Glomerular visceral epithelial cell (primary cell): Measurements from ENCODE around the gene MMP8.

Experiments used
- DNase-seq: peaks from one replicate; pipeline ENCODE4 v3.0.0-alpha.2; 2016; ENCODE audit errors: extremely low spot score

The MMP8 gene

DNA sequence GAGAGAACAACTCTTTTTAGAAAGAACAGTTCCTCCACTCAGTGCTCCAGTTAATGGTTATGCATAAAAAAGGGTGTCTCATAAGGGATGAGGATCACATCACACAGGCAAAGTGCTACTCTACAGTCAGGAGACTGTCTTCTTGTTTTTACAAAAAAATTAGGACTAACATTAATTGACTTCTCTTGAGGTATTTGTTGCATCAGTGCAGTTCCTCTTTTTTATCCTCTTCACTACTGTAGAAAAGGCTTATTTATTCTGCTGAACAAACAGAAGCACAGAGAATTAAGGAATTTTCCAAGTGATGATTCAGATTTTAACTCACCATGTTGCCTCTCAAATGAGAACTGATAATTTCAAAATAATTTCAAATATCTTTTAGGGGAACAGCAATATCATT, 1.9 kb downstream of the MMP8 start:
- DNase-seq: no peak

DNA sequence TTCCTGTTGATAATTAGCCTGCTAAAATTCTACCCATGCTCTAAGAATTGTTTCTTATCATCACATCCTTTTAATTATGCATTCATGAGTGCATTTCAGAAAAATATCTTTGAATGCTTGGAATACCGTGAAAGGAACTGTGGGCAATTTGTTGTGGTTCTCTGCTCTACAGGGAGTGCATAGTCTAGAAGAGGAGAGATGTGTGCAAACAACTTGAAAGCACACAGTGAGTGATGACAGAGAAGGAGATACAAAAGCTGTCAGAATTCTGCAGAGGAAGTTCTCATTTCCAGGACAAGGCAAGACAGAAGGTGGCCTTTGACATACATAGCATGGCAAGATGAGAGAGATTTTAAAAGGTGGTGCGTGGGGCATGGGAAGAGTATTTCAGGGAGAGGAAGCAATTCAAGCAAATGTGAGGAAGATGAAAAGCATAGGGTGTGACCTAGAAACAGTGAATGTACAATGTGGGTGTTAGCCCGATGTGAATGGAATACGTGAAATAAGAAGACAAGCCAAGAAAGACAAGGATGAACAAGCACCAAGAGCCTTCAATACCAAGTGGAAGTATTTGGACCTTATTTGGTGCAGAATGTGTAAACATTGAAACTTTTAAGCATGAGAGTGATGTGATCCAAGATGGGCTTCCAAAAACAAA, 5.0 kb downstream of the MMP8 start:
- no peak for DNase-seq

DNA sequence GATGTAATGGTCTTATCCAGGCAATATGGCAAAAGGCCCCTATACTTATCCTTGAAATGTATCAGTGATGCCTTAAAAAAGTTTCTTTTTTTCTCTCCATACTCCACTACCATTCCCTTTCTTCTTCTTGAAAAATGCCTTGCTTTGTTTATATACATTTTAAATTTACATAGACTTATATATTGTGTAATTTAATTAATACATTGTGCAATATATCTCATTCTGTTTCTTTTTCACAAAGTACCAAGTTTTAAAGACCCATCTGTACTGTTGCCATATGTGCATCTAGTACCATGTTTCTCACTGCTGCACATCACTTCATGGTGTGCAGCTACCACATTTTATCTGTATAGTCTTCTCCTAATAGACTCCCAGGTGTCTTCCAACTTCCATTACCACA, 7.5 kb downstream of the MMP8 start:
- DNase-seq: no peak

DNA sequence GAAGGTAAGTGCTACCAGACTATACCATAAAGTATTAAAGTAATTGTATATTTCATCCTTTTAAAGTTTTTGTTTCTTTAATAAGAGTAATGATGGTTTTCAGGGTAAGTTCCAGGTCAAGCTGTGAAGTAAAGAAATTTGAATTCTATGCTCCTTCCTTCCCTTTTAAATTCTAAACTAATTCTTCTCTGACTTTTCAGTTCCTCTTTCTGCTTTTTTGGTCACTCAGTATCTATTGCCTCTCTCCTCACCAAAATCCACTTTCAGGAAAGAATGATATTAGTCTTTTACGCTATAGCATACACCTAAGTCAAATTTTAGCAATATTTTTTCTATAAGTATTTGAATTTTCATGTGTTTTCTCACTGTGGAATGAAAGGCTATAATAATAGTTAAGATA, 8.2 kb downstream of the MMP8 start:
- no peak for DNase-seq

DNA sequence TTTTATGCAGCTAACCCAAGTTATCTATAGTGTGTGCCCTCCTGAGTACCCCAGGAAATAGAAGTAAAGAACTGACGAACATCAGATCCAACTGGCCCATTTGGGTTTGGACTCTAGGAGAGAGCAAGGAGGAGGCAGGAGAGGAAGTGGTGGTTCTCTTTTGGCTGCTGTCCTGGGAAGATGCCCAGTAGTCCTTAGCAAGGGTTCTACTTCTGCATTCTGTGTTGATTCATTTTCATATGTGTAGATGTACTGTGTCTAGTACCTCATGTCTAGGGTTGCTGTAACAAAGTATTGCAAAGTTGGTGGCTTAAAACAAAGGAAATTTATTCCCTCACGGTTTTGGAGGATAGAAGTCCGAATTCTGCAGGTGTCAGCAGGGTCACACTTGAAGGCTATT, 12.6 kb downstream of the MMP8 start:
- DNase-seq: no peak

DNA sequence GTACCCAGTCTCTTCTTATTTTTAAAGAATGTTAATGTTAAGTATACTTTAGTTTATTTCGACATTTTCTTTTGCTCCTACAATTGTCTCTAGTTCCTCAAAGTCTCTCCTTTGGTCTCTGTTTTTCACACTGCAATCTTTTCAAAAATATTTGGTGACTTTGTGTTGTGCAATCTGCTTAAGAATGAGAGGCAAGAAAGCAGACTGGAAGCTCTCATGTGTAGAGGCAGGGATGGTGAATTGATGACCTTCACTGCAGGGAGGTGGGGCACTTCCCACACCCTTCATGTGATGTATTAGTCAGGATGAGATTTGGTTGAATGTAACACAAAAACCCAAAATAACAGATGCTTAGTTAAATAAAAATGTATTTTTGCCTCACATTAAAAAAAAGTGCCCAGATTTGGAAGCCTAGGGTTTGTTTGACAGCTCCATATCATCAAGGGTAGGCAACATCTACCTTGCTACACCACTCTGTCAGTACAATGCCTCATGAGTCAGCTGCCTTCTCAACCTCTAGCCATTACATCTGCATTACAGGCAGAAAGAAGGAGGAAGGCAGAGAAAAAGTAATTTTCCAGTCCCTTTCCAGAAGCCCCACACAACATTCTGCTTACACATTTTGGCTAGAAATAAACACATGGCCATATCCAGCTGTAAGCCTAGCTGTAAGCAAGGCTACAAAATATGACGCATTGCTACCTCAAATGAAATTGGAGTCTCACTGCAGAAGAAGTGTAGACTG, 15.4 kb downstream of the MMP8 start:
- DNase-seq: no peak

DNA sequence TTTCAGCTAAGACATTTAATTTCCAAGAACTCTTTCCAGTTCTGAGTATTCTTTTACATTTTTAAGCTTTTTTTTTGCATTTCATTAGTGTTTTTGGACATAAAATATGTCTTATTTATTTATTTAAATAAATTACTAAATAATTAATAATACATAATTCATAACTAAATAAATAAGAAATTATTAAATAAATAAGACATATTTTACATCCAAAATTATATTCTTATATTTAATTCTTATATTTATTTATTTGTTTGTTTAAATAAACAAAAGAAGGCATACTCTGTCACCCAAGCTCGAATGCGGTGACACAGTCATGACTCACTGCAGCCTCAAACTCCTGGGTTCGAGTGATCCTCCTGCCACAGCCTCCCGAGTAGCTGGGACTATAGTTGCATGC, 16.1 kb downstream of the MMP8 start:
- DNase-seq: no peak

DNA sequence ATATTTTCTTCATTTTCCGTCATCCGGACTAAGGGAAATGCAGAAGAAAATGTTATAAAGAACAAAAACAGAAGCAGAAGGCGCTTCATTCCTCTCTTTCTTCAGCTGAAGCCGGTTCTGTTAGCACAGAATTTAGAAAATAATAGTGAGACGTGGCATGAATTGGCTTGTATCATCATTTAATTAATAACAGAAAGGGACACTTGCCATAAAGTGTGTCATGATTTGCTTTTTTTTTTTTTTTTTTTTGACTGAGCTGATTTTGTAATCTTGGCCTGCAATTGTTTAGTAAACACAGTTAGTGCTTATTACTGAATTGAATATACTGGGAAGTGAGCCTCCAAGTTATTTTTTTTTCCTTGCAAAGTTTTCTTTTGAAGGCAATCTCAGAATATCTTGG, 19.1 kb downstream of the MMP8 start, which contains the start of gene MMP27:
TSS of gene MMP27 (minus strand) at position 144 of the 400 bp plus-strand sequence. CDS start at position 89, 55 bp downstream.
- no peak for DNase-seq

DNA sequence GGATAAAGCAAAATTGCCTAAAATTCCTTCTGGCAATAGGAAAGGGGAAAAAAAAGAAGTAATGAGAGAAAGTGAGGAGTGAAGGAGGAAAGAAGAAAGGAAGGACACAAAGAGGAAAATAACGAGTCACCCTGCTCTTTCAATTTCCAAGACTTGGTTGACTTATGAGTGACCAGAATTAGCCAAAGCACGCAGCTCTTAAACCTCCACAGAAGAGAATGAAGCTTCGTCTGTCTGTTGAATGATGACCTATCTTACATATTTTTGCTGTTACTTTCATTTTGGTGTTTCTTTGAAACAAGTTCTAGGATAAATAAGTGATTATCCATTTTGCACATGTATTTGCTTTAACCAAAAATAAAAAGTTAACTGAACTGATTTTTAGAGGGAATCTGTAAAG, 19.9 kb downstream of the MMP8 start:
- no peak for DNase-seq

DNA sequence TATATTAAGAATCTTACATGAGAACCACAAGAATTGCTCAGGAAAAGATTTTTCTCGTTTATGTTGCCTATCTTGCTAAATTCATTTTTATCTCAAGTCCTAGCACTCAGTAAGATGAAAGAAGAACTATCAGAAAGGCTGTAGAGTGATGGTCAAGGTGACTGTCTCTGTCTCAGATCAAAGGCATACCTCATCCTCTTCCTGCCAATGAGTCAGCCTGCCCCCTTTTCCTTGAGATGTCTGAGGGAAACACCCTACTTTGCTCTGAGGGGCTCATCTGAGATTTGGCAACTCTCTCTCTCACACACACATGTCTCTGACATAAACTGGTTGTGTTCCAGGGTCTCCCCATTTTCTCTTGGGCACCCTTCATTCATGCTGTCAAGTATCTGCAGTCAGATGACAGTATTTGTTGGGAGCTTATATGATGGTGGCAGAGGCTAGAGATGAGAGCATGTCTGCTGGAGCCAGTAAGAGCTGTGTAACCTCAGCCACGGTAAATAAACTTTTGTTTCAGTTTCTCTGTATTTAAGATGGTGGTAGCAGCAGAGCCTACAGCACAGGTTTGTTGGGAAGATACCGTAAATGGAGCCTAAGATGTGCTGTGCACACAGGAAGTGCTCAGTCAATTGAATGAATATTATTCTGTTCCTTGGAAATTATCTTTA, 20.8 kb downstream of the MMP8 start:
- no peak for DNase-seq

DNA sequence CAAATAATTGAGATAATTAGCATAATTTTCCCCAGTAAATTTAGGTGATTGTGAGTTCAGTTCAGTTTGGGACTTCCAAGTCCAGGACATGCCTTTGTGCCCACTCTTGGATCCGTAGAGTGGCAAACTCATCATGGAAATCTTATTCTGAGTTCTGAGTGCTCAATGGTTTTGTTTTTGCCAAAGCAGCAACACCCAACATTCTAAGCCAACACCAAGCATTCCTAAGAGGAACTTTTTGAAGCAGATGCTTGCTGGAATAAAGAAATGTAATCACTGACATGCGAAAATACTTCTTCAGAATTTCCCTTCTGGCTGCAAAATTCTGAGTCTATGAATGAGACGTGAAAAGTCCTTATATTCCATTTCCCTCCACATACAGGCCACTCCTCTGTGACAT, 29.6 kb downstream of the MMP8 start:
- DNase-seq: no peak

DNA sequence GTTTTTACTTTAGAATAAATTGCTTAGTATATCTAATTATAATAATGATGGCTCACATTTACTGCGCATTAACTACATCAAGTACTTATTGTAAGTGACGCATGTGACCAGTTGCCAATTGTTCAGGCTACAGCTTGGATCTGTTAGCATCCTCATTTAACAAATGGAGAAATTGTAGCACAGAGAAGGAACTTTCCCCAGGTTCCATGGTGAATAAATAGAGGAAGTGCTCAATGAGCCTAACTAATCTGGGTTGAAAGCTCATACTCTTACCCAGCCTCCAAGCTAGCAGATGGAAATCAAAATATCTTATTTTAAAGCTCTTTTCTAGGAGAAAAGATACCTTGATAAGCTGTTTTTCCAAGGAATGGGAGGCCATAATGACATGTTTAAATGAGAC, 39.0 kb downstream of the MMP8 start:
- no peak for DNase-seq

DNA sequence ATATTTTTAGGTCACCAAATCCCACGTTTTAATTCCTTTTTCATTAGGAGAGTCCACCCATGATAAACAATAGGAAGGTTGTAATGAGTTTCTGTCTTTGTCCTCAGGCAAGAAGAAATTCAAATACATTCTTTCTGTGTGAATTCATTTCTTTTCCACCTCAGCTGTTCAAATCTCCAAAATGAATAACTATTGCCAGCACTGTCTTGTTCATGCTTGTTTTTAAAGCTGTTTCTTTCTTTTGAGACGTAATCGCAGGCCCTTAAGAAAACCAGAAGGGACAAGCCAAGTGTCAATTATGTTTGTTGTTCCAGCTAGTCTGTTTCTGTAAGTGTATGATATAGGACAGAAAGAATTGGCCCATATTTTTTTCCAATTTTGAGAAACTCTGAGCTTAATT, 39.4 kb downstream of the MMP8 start:
- no peak for DNase-seq

DNA sequence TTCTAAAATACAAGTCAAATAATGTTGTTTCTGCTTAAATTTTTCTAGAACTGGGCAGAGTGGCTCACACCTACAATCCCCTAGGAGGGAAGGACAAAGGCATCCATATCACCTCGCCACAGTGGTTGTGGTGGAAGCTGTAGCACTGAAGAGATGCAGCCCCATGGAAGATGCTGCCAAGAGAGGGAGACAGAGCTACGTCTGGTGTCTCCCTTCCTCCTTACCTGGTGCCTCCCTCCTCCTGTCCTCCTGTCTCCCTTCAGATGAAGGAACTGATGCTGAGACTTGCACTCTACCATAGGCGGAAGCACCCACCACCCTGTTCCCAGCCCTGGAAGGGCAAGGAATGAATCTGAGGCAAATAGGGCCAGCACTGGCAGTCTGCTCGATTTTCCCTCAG, 41.5 kb downstream of the MMP8 start:
- DNase-seq: no peak

DNA sequence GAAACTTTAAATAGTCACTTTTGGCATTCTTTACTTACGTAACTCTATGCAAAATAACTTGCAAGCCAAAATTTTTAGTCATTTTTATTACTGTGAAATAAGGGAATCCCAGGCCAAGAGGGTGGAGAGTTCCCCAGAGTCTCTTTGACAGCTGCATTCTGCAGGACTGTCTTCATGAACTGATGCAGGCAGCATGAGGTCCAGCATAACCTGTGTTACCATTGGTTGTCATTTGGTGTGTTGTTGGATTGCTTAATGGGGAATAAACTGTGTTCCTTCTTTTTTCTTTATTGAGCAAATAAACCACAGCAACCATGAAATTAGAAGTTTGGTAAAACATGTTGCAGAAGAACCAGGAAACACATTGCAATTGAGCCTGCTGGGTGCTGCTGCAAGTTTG, 43.8 kb downstream of the MMP8 start:
- no peak for DNase-seq

DNA sequence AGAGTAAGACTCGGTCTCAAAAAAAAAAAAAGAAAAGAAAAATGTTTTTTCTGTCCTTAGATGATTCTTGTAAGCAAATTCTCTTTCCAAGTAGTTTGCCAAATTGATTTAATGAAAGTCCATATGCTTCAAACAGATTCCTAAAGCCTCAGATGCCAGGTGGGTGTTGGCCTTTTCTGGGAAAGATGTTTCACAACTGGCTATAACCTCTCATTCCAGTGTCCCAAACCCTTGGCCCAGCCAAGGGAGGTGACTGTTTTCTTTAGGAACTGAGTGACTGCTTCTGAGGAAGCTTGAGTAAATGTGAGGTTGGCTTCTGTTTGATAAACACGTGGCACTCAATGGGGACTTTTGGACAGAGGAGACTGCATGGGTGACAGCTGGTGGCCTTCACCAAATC, 46.7 kb downstream of the MMP8 start:
- no peak for DNase-seq

DNA sequence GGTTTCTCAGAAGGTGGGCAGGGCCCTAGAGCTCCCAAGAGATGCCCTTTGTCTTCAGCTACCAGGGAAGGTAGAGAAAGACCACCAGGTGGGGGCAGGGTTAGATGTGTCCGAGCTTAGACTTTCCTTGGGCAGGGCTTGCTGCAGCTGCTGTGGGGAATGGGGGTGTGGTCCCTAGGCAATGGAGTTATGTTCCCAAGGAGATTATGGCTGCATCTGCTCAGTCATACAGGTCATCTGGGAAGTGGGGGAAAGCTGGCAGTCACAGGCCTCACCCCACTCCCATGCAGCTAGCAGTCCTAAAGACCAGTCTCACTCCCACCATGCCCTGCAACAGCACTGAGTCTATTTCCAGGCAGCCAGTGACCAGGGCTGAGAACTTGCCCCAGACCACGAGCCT, 48.7 kb downstream of the MMP8 start:
- DNase-seq: no peak

DNA sequence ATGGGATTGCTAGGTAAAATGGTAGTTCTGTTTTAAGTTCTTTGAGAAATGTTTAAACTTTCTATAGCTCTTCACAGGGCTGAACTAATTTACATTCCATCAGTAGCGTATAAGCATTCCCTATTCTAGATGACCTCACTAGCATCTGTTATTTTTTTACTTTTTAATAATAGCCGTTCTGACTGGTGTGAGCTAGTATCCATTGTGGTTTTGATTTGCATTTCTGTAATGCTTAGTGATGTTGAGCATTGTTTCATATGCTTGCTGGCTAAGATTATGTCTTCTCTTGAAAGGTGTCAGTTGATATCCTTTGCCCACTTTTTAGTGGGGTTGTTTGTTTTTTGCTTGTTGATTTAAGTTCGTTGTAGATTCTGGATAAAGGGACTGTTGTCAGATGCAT, 55.1 kb downstream of the MMP8 start:
- DNase-seq: no peak

DNA sequence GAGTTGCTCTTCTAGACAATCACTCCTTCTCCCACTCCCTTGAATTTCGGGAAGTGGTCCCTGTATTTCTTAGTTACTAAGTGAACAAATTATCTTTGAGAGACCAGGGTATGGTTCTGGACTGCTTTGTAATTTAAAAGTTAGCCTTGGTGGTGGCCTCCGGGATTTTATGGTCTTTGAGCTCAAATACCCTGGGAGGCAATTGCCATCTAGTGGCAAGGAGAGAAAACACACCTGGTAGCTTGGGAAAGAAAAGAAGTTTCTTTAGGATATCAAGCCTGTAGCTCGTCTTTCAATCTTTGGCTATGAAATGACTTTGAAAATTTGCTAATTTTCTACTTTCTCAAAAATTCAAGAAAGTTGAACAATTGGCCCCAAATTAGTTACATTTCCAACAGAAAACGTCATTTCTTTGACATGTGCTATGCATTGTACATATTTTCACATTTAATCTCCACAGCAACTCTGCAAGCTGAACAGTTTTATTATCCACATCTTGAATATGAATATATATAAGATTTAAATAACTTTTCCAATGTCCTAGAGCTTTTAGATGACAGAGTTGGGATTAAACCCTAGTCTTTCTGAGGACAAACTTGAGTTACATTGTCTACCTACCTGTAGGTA, 58.3 kb downstream of the MMP8 start:
- peak; percentile 46 for DNase-seq

DNA sequence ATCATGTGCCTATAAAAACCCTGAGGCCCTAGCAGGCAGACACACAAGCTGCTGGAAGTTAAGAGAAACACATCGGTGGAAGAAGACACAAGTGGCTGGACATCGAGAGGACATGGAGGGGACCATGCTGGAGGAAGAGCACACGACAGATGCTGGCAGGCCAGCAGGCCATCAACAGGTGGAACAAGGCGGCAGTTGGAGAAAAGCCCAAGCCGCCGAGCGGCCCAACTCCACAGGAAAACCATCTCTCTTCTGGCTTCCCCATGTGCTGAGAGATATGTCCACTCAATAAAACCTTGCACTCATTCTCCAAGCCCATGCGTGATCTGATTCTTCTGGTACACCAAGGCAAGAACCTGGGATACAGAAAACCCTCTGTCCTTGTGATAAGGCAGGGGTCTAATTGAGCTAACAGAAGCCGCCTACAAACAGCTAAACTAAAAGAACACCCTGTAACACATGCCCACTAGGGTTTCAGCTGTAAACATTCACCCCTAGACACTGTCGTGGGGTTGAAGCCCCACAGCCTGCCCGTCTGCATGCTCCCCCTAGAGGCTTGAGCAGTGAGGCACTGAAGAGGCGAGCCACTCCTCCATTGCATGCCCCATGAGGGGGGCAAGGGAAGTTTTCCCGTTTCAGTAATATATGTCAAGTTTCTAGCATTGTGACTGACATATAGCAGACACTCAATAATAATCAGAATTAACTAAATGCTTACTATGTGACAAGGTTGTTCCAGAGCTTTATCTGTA, 60.6 kb downstream of the MMP8 start:
- DNase-seq: no peak

DNA sequence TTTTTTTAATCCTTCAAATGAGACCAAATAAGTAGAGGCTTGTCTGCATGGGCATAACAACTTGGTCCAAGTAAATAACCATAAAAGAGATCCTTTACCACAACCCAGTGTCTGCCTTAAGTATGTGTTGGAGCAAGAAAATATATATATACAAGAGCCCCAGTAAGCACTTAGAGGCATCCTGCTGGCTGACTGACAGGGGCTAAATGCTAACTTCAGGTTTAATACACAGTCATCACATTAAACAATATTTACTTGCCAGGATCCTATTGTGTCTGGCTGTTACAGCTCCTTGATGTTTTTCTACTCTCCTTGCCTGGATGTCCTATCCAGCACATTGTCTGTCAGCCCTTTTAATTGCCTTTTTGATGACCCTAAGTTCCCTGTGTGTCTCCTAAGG, 62.1 kb downstream of the MMP8 start:
- no peak for DNase-seq
